GM15510 (cell line): ENCODE data around the gene ZNFX1.
A peak's percentile ranks its signal among the peaks of the same experiment; 100 is the strongest.

Source experiments
- POLR2A ChIP-seq: IDR thresholded peaks from 3 replicates; pipeline ENCODE4 v1.6.1; 2011; ENCODE audit warnings: borderline replicate concordance; ENCODE audit not compliant: insufficient read length; ENCODE audit errors: extremely low read depth

The ZNFX1 gene

GRCh38 chr20:49245921-49246740 is 31.7 kb downstream of the ZNFX1 start:
- no peak for TF ChIP-seq POLR2A

GRCh38 chr20:49237531-49237930 is 40.3 kb downstream of the ZNFX1 start:
- no peak for TF ChIP-seq POLR2A

GRCh38 chr20:49236301-49236700 is 41.6 kb downstream of the ZNFX1 start:
- no peak for TF ChIP-seq POLR2A

GRCh38 chr20:49234831-49235230 is 43.0 kb downstream of the ZNFX1 start:
- TF ChIP-seq POLR2A, result no peak

GRCh38 chr20:49233226-49233625 is 44.6 kb downstream of the ZNFX1 start:
- TF ChIP-seq POLR2A, result no peak

GRCh38 chr20:49231471-49231870 is 46.4 kb downstream of the ZNFX1 start:
- no peak for TF ChIP-seq POLR2A

- TF ChIP-seq POLR2A, result no peak
These were observed 47.2 kb downstream of the ZNFX1 start for GRCh38 chr20:49230561-49231133.

- TF ChIP-seq POLR2A, result no peak
These were observed 47.8 kb downstream of the ZNFX1 start for GRCh38 chr20:49230021-49230420.

- no peak for TF ChIP-seq POLR2A
These were observed 48.5 kb downstream of the ZNFX1 start for GRCh38 chr20:49229381-49229780.

- no peak for TF ChIP-seq POLR2A
These were observed 49.2 kb downstream of the ZNFX1 start for GRCh38 chr20:49228676-49229075.

- TF ChIP-seq POLR2A, result no peak
These were observed 52.0 kb downstream of the ZNFX1 start for GRCh38 chr20:49225896-49226295.

GRCh38 chr20:49219924-49220831 is 57.7 kb downstream of the ZNFX1 start:
- TF ChIP-seq POLR2A, result no peak

GRCh38 chr20:49219091-49219923 is 58.5 kb downstream of the ZNFX1 start, which contains the start of gene DDX27:
DDX27 (plus strand) TSS chr20:49219416; CDS start chr20:49219449, 33 bp downstream.
- peak; percentile 92 for TF ChIP-seq POLR2A

- no peak for TF ChIP-seq POLR2A
These were observed 60.8 kb downstream of the ZNFX1 start for GRCh38 chr20:49216991-49217578.
